ENCODE measurements around the gene FBXL12. TPM values are rescaled to one million over a fixed set of nuclear protein-coding genes. Genes with fewer than 3 reads are reported as not detected.

FBXL12 gene
- total RNA-seq, 4 donors from 2014 or later: 8.2 to 25.4 (median 18.6) TPM

- no peak for DNase-seq
- no peaks in the 10 kb centered on the region for H3K36me3 ChIP-seq
- H3K4me3 ChIP-seq: no peak overlapping the region
- H3K27me3 ChIP-seq: no peaks in the 10 kb centered on the region
- H3K4me1 ChIP-seq: no peaks in the 10 kb centered on the region
- intact Hi-C loops (cut with DNase I; ENCODE audit: low total_unique reads): no loop called here
- no peak for TF ChIP-seq POLR2A (IDR thresholded peaks at IDR 0.05)
- TF ChIP-seq CTCF (IDR thresholded peaks at IDR 0.05): no peak
- no peaks in the 10 kb centered on the region for H3K9me3 ChIP-seq
- no peak overlapping the region for H3K27ac ChIP-seq
Observed at GRCh38 chr19:9854282-9854846, 35.5 kb upstream of the FBXL12 start.

DNA sequence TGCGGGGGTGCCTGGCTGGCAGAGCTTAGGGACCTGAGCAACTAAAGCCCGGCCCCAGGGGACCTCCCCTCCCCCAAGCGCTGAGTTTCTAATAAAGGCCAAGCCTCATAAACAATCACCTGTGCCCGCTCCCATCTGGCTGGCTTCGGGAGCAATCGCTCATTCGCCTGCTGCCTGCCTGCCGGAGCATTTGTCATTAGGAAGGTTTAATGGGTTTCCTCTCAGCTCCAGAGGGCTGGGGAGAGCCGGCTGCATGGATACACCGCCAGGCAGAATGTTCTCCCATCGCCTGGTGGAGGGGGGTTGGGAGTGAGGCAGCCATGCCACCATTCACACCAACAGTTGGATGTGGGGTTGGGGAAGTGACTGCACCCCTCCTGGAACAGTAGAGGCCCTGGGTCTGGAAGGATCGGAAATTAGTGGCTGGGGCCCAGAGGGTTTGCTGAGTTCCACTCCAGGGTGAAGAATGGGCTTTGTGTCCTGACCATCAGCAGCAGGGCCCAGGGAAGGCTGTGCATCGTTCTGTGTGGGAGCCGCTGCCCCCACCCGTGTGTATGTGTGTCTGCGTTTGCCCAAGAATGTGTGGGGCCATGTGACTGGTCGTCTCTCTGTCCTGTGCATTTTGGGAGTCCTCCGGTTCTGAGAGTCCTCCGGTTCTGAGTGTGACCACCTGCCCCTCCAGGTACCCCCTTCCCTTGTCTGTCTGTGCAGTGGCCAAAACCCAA is 31.5 kb upstream of the FBXL12 start:
- no peaks in the 10 kb centered on the region for H3K27me3 ChIP-seq
- H3K4me3 ChIP-seq: no peak overlapping the region
- TF ChIP-seq POLR2A (IDR thresholded peaks at IDR 0.05): no peak
- TF ChIP-seq CTCF (IDR thresholded peaks at IDR 0.05): no peak
- no peaks in the 10 kb centered on the region for H3K36me3 ChIP-seq
- no peak for DNase-seq
- H3K9me3 ChIP-seq: no peaks in the 10 kb centered on the region
- H3K27ac ChIP-seq: no peak overlapping the region
- no peaks in the 10 kb centered on the region for H3K4me1 ChIP-seq
- intact Hi-C loops (cut with DNase I; ENCODE audit: low total_unique reads): no loop called here

DNA sequence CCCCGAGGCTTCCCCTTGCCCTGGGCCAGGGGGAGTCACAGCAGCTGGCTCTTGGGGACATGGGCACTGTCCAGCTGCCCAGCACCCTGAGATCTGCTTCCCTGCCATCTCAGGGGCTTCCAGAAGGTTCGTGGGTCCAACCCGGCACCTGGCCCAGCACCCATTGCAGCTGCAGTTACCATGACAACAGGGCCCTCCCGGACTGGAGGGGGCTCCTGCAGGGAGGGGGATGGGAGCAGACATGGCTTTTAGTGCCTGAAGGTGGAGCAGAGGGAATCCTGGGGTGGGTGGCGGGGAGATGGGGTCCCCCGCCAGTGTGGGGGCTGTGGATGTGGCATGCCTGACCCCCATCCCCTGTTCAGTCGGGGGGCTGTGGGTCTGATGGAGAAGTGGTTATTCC is 30.9 kb upstream of the FBXL12 start:
- Histone ChIP-seq H3K27ac (no peak overlapping the region), H3K36me3 (no peaks in the 10 kb centered on the region), H3K9me3 (no peaks in the 10 kb centered on the region), H3K27me3 (no peaks in the 10 kb centered on the region), H3K4me1 (no peaks in the 10 kb centered on the region), H3K4me3 (no peak overlapping the region)
- no peak for DNase-seq
- intact Hi-C loops (cut with DNase I; ENCODE audit: low total_unique reads): no loop called here
- TF ChIP-seq POLR2A (IDR thresholded peaks at IDR 0.05) (no peak), CTCF (IDR thresholded peaks at IDR 0.05) (no peak)

DNA sequence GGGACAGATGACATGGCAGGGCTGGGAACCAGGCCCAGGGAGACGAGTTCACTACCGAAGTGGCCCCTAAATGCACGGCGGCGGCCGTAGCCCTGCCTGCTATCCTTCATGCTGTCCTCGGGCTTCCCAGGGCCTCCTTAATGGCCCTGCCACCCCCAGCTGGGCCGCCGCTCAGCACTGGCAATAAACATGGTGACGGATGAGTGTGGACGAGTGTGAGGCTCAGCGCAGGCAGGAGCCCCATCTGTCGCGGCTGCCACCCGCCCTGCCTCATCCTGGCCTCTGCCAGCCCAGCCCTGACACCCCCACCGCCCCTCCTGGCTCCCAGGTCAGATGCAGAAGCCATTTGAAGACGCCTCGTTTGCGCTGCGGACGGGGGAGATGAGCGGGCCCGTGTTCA is 29.9 kb upstream of the FBXL12 start:
- TF ChIP-seq CTCF (IDR thresholded peaks at IDR 0.05): no peak
- no peak for TF ChIP-seq POLR2A (IDR thresholded peaks at IDR 0.05)
- DNase-seq: no peak
- intact Hi-C loops (cut with DNase I; ENCODE audit: low total_unique reads): no loop called here
- Histone ChIP-seq H3K4me3 (no peak overlapping the region), H3K9me3 (no peaks in the 10 kb centered on the region), H3K27ac (no peak overlapping the region), H3K27me3 (no peaks in the 10 kb centered on the region), H3K36me3 (no peaks in the 10 kb centered on the region), H3K4me1 (no peaks in the 10 kb centered on the region)

- Histone ChIP-seq H3K4me1 (no peaks in the 10 kb centered on the region), H3K36me3 (no peaks in the 10 kb centered on the region), H3K4me3 (no peak overlapping the region), H3K9me3 (no peaks in the 10 kb centered on the region), H3K27ac (no peak overlapping the region), H3K27me3 (no peaks in the 10 kb centered on the region)
- no peak for DNase-seq
- TF ChIP-seq POLR2A (IDR thresholded peaks at IDR 0.05): no peak
- no peak for TF ChIP-seq CTCF (IDR thresholded peaks at IDR 0.05)
- intact Hi-C loops (cut with DNase I; ENCODE audit: low total_unique reads): no loop called here
Observed at GRCh38 chr19:9848060-9848459, 29.2 kb upstream of the FBXL12 start.

Data from uterus (tissue), 4 donors.